GM12878 (cell line): ENCODE measurements around the gene AKAP13.

Experiments
- CEBPB ChIP-seq, 2 experiments: fragments of 150-350 bp in 1 of 2; IDR thresholded peaks; 2 replicates each; pipeline ENCODE4 v1.6.1; 2012 to 2014; ENCODE audit warnings: low read depth in 2 of 2, low read length in 2 of 2, borderline replicate concordance in 1 of 2, inconsistent platforms in 1 of 2
- CREB1 ChIP-seq: IDR thresholded peaks from 2 replicates; pipeline ENCODE4 v1.6.1; 2012; ENCODE audit warnings: low read depth, mild to moderate bottlenecking, inconsistent platforms
- CREM ChIP-seq: IDR thresholded peaks from 2 replicates; pipeline ENCODE4 v1.6.1; 2014; ENCODE audit warnings: antibody characterized with exemption, low read depth
- ETV6 ChIP-seq, 2 experiments: fragments of 450-650 bp in 1 of 2; IDR thresholded peaks in 1 of 2; conservative IDR thresholded peaks in 1 of 2; 2 replicates each; pipeline ENCODE4 v1.6.1; 2014; ENCODE audit warnings: antibody characterized with exemption in 1 of 2, borderline replicate concordance in 1 of 2, low read depth in 1 of 2, mild to moderate bottlenecking in 1 of 2, moderate library complexity in 1 of 2
- FOXM1 ChIP-seq: IDR thresholded peaks from 2 replicates; pipeline ENCODE4 v1.6.1; 2012; ENCODE audit warnings: low read depth, mild to moderate bottlenecking, inconsistent platforms, low read length, moderate library complexity
- JUNB ChIP-seq: IDR thresholded peaks from 2 replicates; pipeline ENCODE4 v1.6.1; 2016; ENCODE audit warnings: antibody characterized with exemption, mild to moderate bottlenecking
- NFIC ChIP-seq: IDR thresholded peaks from 2 replicates; pipeline ENCODE4 v1.6.1; 2012; ENCODE audit warnings: low read depth, mild to moderate bottlenecking, inconsistent platforms, low read length, moderate library complexity
- POLR2A ChIP-seq: IDR thresholded peaks from 2 replicates; pipeline ENCODE4 v1.6.1; 2011; ENCODE audit warnings: low read depth, mild to moderate bottlenecking, low read length
- SUZ12 ChIP-seq: fragments of 200-600 bp; sonication (generic); IDR thresholded peaks from one replicate; pipeline ENCODE4 v1.6.1; 2018; ENCODE audit warnings: antibody characterized with exemption, mild to moderate bottlenecking; ENCODE audit not compliant: unreplicated experiment
- TF ChIP-seq, protein P1 (sequence below), 3 experiments: IDR thresholded peaks in 2 of 3; conservative IDR thresholded peaks in 1 of 3; 2 replicates each; pipeline ENCODE4 v1.5.1; 2011; ENCODE audit warnings: low read depth in 3 of 3, low read length in 3 of 3, mild to moderate bottlenecking in 3 of 3, control low read depth in 2 of 3, moderate library complexity in 2 of 3, inconsistent platforms in 1 of 3, mixed read lengths in 1 of 3; ENCODE audit not compliant: control insufficient read depth in 2 of 3, insufficient read depth in 1 of 3; ENCODE audit errors: extremely low read depth in 1 of 3
- TF ChIP-seq, protein P2 (sequence below): IDR thresholded peaks from 2 replicates; pipeline ENCODE4 v1.6.1; 2011; ENCODE audit warnings: borderline replicate concordance, low read depth, mild to moderate bottlenecking, moderate library complexity, mixed read lengths, low read length; ENCODE audit not compliant: insufficient read depth; ENCODE audit errors: extremely low read length

- TF ChIP-seq POLR2A: no peak
- no peak for TF ChIP-seq JUNB
- TF ChIP-seq, protein P1, sequence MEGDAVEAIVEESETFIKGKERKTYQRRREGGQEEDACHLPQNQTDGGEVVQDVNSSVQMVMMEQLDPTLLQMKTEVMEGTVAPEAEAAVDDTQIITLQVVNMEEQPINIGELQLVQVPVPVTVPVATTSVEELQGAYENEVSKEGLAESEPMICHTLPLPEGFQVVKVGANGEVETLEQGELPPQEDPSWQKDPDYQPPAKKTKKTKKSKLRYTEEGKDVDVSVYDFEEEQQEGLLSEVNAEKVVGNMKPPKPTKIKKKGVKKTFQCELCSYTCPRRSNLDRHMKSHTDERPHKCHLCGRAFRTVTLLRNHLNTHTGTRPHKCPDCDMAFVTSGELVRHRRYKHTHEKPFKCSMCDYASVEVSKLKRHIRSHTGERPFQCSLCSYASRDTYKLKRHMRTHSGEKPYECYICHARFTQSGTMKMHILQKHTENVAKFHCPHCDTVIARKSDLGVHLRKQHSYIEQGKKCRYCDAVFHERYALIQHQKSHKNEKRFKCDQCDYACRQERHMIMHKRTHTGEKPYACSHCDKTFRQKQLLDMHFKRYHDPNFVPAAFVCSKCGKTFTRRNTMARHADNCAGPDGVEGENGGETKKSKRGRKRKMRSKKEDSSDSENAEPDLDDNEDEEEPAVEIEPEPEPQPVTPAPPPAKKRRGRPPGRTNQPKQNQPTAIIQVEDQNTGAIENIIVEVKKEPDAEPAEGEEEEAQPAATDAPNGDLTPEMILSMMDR (IDR thresholded peaks at IDR 0.05 in 2 of 3, conservative IDR thresholded peaks at IDR 0.05 in 1 of 3; ENCODE audit: control insufficient read depth in 2 of 3, extremely low read depth in 1 of 3, insufficient read depth in 1 of 3, low read depth in 3 of 3, low read length in 3 of 3): no peak
- TF ChIP-seq ETV6 (conservative IDR thresholded peaks at IDR 0.05 in 1 of 2, IDR thresholded peaks at IDR 0.05 in 1 of 2; ENCODE audit: borderline replicate concordance in 1 of 2, low read depth in 1 of 2): no peak
- no peak for TF ChIP-seq CREM
- TF ChIP-seq NFIC: no peak
- TF ChIP-seq CEBPB (IDR thresholded peaks at IDR 0.05; ENCODE audit: borderline replicate concordance in 1 of 2, low read depth in 2 of 2, low read length in 2 of 2): no peak
- no peak for TF ChIP-seq SUZ12
- TF ChIP-seq FOXM1: no peak
- TF ChIP-seq, protein P2, sequence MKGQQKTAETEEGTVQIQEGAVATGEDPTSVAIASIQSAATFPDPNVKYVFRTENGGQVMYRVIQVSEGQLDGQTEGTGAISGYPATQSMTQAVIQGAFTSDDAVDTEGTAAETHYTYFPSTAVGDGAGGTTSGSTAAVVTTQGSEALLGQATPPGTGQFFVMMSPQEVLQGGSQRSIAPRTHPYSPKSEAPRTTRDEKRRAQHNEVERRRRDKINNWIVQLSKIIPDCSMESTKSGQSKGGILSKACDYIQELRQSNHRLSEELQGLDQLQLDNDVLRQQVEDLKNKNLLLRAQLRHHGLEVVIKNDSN: no peak
- no peak for TF ChIP-seq CREB1
These were observed 216.9 kb downstream of the AKAP13 start for GRCh38 chr15:85597155-85597815.
